HEK293 (cell line): Measurements from ENCODE around the gene FBL.
A peak's percentile ranks its signal among the peaks of the same experiment; 100 is the strongest.
"Not testable (repeated sequence)": the region's sequence is repeated elsewhere in the genome, so short reads cannot be mapped to it uniquely, and the experiment has no call there.

ENCODE experiments used
- CTCF ChIA-PET: fragments of 350-600 bp; formaldehyde crosslinking; extraction: SDS; loops from one replicate; lab custom pipeline; 2021; ENCODE audit warnings: antibody characterized with exemption; lab: Yijun Ruan, JAX
- POLR2A ChIA-PET: fragments of 300-600 bp; formaldehyde crosslinking; extraction: SDS; loops from one replicate; lab custom pipeline; 2020; ENCODE audit warnings: antibody characterized with exemption, inconsistent platforms; lab: Yijun Ruan, JAX
- H3K27ac ChIP-seq: fragments of 200-500 bp; sonication (Bioruptor generic); 2 replicates; pipeline ENCODE4 v1.5.1; 2014; ENCODE audit warnings: low read depth, low read length, control low read depth, inconsistent platforms; ENCODE audit errors: extremely low read depth
- H3K36me3 ChIP-seq, 2 experiments: fragments of 200-500 bp in 1 of 2; sonication (Bioruptor generic) in 1 of 2; 1 replicate in 1 of 2; 2 replicates in 1 of 2; pipeline ENCODE4 v1.5.1; 2014 to 2017; ENCODE audit warnings: inconsistent platforms in 2 of 2, low read length in 2 of 2; ENCODE audit not compliant: control insufficient read depth in 2 of 2, insufficient read depth in 1 of 2
- H3K4me1 ChIP-seq: fragments of 200-500 bp; sonication (Bioruptor generic); 2 replicates; pipeline ENCODE4 v1.5.1; 2014; ENCODE audit warnings: mild to moderate bottlenecking, low read length, inconsistent platforms; ENCODE audit not compliant: control insufficient read depth, insufficient read depth
- H3K4me3 ChIP-seq: 2 replicates; pipeline ENCODE4 v1.5.1; 2011; ENCODE audit warnings: low read depth, mild to moderate bottlenecking, control low read depth, low read length, moderate library complexity
- H3K9me3 ChIP-seq: fragments of 200-500 bp; sonication (Bioruptor generic); 2 replicates; pipeline ENCODE4 v1.5.1; 2014; ENCODE audit warnings: low read depth, low read length, inconsistent platforms; ENCODE audit not compliant: control insufficient read depth, insufficient read depth
- KLF8 ChIP-seq: fragments of 450-650 bp; formaldehyde crosslinking; IDR thresholded peaks from 2 replicates; pipeline ENCODE4 v1.5.1; 2016; ENCODE audit warnings: missing biosample characterization, missing genetic modification characterization
- RBAK ChIP-seq: fragments of 450-650 bp; formaldehyde crosslinking; IDR thresholded peaks from 2 replicates; pipeline ENCODE4 v1.5.1; 2016; ENCODE audit warnings: missing biosample characterization, missing genetic modification characterization
- ZNF146 ChIP-seq: fragments of 450-650 bp; formaldehyde crosslinking; IDR thresholded peaks from 2 replicates; pipeline ENCODE4 v1.5.1; 2016; ENCODE audit warnings: missing biosample characterization, missing genetic modification characterization
- ZNF211 ChIP-seq: fragments of 450-650 bp; formaldehyde crosslinking; IDR thresholded peaks from 2 replicates; pipeline ENCODE4 v1.5.1; 2016; ENCODE audit warnings: low read depth, missing biosample characterization, missing genetic modification characterization
- ZNF280D ChIP-seq: fragments of 450-650 bp; formaldehyde crosslinking; IDR thresholded peaks from 2 replicates; pipeline ENCODE4 v1.5.1; 2016; ENCODE audit warnings: missing biosample characterization, missing genetic modification characterization
- ZNF311 ChIP-seq: fragments of 450-650 bp; formaldehyde crosslinking; IDR thresholded peaks from 2 replicates; pipeline ENCODE4 v1.5.1; 2017; ENCODE audit warnings: missing biosample characterization, missing genetic modification characterization, borderline replicate concordance
- ZNF335 ChIP-seq: fragments of 450-650 bp; formaldehyde crosslinking; conservative IDR thresholded peaks from 2 replicates; pipeline ENCODE4 v1.5.1; 2016; ENCODE audit warnings: missing biosample characterization, missing genetic modification characterization
- ZNF37A ChIP-seq: fragments of 450-650 bp; IDR thresholded peaks from 2 replicates; pipeline ENCODE4 v1.5.1; 2018; ENCODE audit warnings: missing biosample characterization, missing genetic modification characterization
- ZNF391 ChIP-seq: fragments of 450-650 bp; formaldehyde crosslinking; IDR thresholded peaks from 2 replicates; pipeline ENCODE4 v1.5.1; 2016; ENCODE audit warnings: low read depth, missing biosample characterization, missing genetic modification characterization, borderline replicate concordance
- ZNF404 ChIP-seq: fragments of 450-650 bp; formaldehyde crosslinking; IDR thresholded peaks from 2 replicates; pipeline ENCODE4 v1.5.1; 2017; ENCODE audit warnings: missing biosample characterization, missing genetic modification characterization
- ZNF580 ChIP-seq: fragments of 450-650 bp; formaldehyde crosslinking; IDR thresholded peaks from 2 replicates; pipeline ENCODE4 v1.5.1; 2016; ENCODE audit warnings: missing biosample characterization, missing genetic modification characterization
- ZNF664 ChIP-seq: fragments of 450-650 bp; formaldehyde crosslinking; IDR thresholded peaks from 2 replicates; pipeline ENCODE4 v1.5.1; 2016; ENCODE audit warnings: missing biosample characterization, missing genetic modification characterization
- TF ChIP-seq, protein P1 (sequence below): fragments of 450-650 bp; formaldehyde crosslinking; IDR thresholded peaks from 2 replicates; pipeline ENCODE4 v1.5.1; 2017; ENCODE audit warnings: missing biosample characterization, missing genetic modification characterization

Gene FBL

GRCh38 chr19:39809368-39809767 is 36.8 kb downstream of the FBL start:
- POLR2A ChIA-PET: interaction anchor here (1.1 to 1.3 kb wide), 2 partner anchors 15 to 37 kb away, joined by 3 to 4 read pairs; partner anchors contain the start of gene FBL
- TF ChIP-seq ZNF391: no peak
- peak; percentile 49; the same call in 1 of the 2 replicates for TF ChIP-seq ZNF664
- Histone ChIP-seq H3K4me1 (peaks cover 11% of the 10 kb centered on the region), H3K27ac (no peak overlapping the region), H3K36me3 (peaks cover 0 to 9% of the 10 kb centered on the region in 2 experiments; a peak in 1 of 3 replicates), H3K9me3 (no peaks in the 10 kb centered on the region; the same call in 1 of the 2 replicates), H3K4me3 (no peak overlapping the region)
- CTCF ChIA-PET: interaction anchor here (0.8 to 10.4 kb wide), 4 partner anchors 18 to 41 kb away, joined by 3 to 109 read pairs (median 6); no protein-coding TSS in a partner anchor

DNA sequence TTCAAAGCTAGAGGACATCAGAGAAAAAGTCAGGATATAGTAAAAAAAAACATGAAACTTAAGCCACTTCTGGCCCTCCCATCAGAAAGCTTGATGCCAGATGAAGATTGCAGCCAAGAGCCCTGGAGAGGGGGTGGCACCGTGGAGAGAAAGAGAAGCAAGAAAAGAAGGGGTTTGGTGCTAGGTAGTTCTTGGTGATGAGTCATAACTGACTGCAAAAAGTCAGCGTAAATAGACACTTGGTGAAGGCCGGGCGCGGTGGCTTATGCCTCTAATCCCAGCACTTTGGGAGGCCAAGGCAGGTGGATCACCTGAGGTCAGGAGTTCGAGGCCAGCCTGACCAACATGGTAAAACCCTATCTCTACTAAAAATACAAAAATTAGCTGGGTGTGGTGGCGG is 37.5 kb downstream of the FBL start:
- ChIA-PET POLR2A (interaction anchor here (1.1 to 1.3 kb wide), 2 partner anchors 14 to 38 kb away, joined by 3 to 4 read pairs; partner anchors contain the start of gene FBL), CTCF (interaction anchor here (0.6 to 10.4 kb wide), 7 partner anchors 13 to 1232 kb away, joined by 3 to 109 read pairs (median 4); no protein-coding TSS in a partner anchor)
- H3K36me3 ChIP-seq, H3K27ac ChIP-seq, H3K4me1 ChIP-seq, H3K4me3 ChIP-seq, H3K9me3 ChIP-seq: not testable (repeated sequence)
- peak; percentile 17; the same call in 1 of the 2 replicates for TF ChIP-seq ZNF280D
- TF ChIP-seq RBAK: 0 out of 2 replicates have a peak, but pooled peaks have one; percentile 37

DNA sequence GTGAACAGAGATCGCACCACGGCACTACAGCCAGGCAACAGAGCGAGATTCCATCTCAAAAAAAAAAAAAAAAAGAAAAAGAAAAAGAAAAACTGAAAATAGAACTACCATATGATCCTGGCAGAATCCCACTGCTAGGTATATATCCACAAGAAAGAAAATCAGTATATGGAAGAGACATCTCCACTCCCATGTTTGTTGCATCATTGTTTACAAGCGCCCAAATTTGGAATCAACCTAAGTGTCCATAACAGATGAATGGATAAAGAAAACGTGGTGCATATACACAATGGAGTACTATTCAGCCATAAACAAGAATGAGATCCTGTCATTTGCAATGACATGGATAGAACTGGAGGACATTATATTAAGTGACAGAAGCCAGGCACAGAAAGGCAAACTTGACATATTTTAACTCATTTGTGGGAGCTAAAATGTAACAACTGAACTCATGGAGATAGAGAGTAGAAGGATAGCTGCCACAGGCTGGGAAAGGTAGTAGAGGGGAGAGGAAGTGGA is 38.3 kb downstream of the FBL start:
- Histone ChIP-seq H3K27ac (no peak overlapping the region), H3K4me3 (no peak overlapping the region), H3K36me3 (0 out of 3 replicates have a peak, but pooled peaks cover 0 to 4% of the 10 kb centered on the region in 2 experiments), H3K9me3 (no peaks in the 10 kb centered on the region; the same call in 1 of the 2 replicates), H3K4me1 (no peaks in the 10 kb centered on the region)
- POLR2A ChIA-PET: no interaction called here
- CTCF ChIA-PET: interaction anchor here (0.6 to 10.4 kb wide), 6 partner anchors 13 to 1233 kb away, joined by 3 to 109 read pairs (median 3); no protein-coding TSS in a partner anchor
- peak; percentile 58; the same call in 1 of the 2 replicates for TF ChIP-seq ZNF580 (tag by site-specific recombination)
- peak; percentile 97 for TF ChIP-seq ZNF146 (tag by site-specific recombination)
- TF ChIP-seq, protein P1, sequence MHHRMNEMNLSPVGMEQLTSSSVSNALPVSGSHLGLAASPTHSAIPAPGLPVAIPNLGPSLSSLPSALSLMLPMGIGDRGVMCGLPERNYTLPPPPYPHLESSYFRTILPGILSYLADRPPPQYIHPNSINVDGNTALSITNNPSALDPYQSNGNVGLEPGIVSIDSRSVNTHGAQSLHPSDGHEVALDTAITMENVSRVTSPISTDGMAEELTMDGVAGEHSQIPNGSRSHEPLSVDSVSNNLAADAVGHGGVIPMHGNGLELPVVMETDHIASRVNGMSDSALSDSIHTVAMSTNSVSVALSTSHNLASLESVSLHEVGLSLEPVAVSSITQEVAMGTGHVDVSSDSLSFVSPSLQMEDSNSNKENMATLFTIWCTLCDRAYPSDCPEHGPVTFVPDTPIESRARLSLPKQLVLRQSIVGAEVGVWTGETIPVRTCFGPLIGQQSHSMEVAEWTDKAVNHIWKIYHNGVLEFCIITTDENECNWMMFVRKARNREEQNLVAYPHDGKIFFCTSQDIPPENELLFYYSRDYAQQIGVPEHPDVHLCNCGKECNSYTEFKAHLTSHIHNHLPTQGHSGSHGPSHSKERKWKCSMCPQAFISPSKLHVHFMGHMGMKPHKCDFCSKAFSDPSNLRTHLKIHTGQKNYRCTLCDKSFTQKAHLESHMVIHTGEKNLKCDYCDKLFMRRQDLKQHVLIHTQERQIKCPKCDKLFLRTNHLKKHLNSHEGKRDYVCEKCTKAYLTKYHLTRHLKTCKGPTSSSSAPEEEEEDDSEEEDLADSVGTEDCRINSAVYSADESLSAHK: no peak
- no peak for TF ChIP-seq ZNF311 (tag by site-specific recombination)
- TF ChIP-seq ZNF37A (tag by site-specific recombination): no peak
- no peak for TF ChIP-seq ZNF404
- no peak for TF ChIP-seq KLF8
- TF ChIP-seq ZNF335 (tag by site-specific recombination): no peak
- TF ChIP-seq ZNF280D: 0 out of 2 replicates have a peak, but pooled peaks have one; percentile 41
- no peak for TF ChIP-seq ZNF211 (tag by site-specific recombination)
